Uterus (tissue), 4 donors: ENCODE measurements around the gene PTPRN2. TPM values are rescaled to one million over a fixed set of nuclear protein-coding genes. Genes with fewer than 3 reads are reported as not detected.

ENCODE experiments used
- DNase-seq, 2 donors: peaks; one replicate each; pipeline ENCODE4 v3.0.0-alpha.2; 2019 to 2020
- H3K27ac ChIP-seq, 2 donors: fragments of 200-600 bp; sonication (generic); 1 replicate in 1 of 2; 2 replicates in 1 of 2; pipeline ENCODE4 v1.5.1; 2016 to 2018
- H3K27me3 ChIP-seq, 2 donors: fragments of 200-600 bp; sonication (generic); one replicate each; pipeline ENCODE4 v1.5.1; 2018 to 2019; ENCODE audit warnings: control low read depth in 1 of 2
- H3K36me3 ChIP-seq, 2 donors: fragments of 200-600 bp; sonication (generic); one replicate each; pipeline ENCODE4 v1.5.1; 2019; ENCODE audit warnings: control low read depth in 1 of 2
- H3K4me1 ChIP-seq, 2 donors: fragments of 200-600 bp; sonication (generic); one replicate each; pipeline ENCODE4 v1.5.1; 2018 to 2019; ENCODE audit warnings: control low read depth in 1 of 2
- H3K4me3 ChIP-seq, 2 donors: fragments of 200-600 bp; sonication (generic); 1 replicate in 1 of 2; 2 replicates in 1 of 2; pipeline ENCODE4 v1.5.1; 2018 to 2019; ENCODE audit warnings: mild to moderate bottlenecking in 1 of 2
- H3K9me3 ChIP-seq, 2 donors: fragments of 200-600 bp; sonication (generic); one replicate each; pipeline ENCODE4 v1.5.1; 2019; ENCODE audit warnings: control low read depth in 1 of 2
- POLR2A ChIP-seq, 2 donors: fragments of 450-650 bp; IDR thresholded peaks; one replicate each; pipeline ENCODE4 v1.6.1; 2016; ENCODE audit warnings: antibody characterized with exemption in 2 of 2, mild to moderate bottlenecking in 1 of 2, moderate library complexity in 1 of 2
- intact Hi-C: fragments of 100-400 bp; cut with DNase I; formaldehyde crosslinking; loops from one replicate; pipeline ENCODE4 v1.15.1; 2023; ENCODE audit warnings: low total_unique reads
- total RNA-seq, 4 donors: library from RNA; depleted of rRNA in 3 of 4; stranded (reverse); fragments of >200 nt in 3 of 4; gene quantifications; one replicate each; pipeline versions ENCODE4 v1.1.0 to v1.2.4, GENCODE V29; 2014 to 2023
- TF ChIP-seq, protein P1 (sequence below), 4 experiments: fragments of 200-600 bp in 2 of 4; fragments of 450-650 bp in 2 of 4; sonication (generic) in 2 of 4; IDR thresholded peaks; one replicate each; pipeline ENCODE4 v1.5.1; 2016 to 2019; ENCODE audit warnings: antibody characterized with exemption in 4 of 4, mild to moderate bottlenecking in 2 of 4, moderate library complexity in 1 of 4
- donor health status: DM: yes; HTN: yes; CAD: no.

Gene PTPRN2
- total RNA-seq, 4 donors from 2014 or later: 1.2 to 5.2 (median 2.3) TPM

DNA sequence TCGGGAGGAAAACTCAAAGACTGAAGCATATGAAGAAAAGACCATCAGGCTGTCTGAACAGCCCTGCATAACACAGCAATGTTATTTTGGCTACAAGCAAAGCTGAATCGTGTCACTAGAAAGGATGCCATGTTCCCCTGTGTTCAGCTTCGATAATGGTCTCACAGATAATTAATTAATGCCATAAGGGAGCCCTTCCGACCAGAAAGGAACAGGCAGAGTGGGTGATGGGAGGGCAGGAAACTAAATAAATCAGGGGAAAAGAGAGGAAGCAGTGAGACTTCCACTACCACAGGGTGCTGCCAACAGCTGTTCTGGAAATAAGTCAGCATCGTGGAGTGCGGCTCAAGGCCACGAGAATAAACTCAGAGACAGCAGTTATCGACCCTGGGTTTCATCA is 3.2 kb downstream of the PTPRN2 start:
- intact Hi-C loops: no loop called here
- Histone ChIP-seq H3K9me3 (peaks cover 0 to 7% of the 10 kb centered on the region in 2 donors), H3K36me3 (no peaks in the 10 kb centered on the region), H3K27ac (no peak overlapping the region), H3K4me1 (peaks cover 6 to 14% of the 10 kb centered on the region in 2 donors), H3K4me3 (no peak overlapping the region), H3K27me3 (no peaks in the 10 kb centered on the region)
- no peak for TF ChIP-seq POLR2A (IDR thresholded peaks at IDR 0.05)
- TF ChIP-seq, protein P1, sequence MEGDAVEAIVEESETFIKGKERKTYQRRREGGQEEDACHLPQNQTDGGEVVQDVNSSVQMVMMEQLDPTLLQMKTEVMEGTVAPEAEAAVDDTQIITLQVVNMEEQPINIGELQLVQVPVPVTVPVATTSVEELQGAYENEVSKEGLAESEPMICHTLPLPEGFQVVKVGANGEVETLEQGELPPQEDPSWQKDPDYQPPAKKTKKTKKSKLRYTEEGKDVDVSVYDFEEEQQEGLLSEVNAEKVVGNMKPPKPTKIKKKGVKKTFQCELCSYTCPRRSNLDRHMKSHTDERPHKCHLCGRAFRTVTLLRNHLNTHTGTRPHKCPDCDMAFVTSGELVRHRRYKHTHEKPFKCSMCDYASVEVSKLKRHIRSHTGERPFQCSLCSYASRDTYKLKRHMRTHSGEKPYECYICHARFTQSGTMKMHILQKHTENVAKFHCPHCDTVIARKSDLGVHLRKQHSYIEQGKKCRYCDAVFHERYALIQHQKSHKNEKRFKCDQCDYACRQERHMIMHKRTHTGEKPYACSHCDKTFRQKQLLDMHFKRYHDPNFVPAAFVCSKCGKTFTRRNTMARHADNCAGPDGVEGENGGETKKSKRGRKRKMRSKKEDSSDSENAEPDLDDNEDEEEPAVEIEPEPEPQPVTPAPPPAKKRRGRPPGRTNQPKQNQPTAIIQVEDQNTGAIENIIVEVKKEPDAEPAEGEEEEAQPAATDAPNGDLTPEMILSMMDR (IDR thresholded peaks at IDR 0.05): no peak
- no peak for DNase-seq

DNA sequence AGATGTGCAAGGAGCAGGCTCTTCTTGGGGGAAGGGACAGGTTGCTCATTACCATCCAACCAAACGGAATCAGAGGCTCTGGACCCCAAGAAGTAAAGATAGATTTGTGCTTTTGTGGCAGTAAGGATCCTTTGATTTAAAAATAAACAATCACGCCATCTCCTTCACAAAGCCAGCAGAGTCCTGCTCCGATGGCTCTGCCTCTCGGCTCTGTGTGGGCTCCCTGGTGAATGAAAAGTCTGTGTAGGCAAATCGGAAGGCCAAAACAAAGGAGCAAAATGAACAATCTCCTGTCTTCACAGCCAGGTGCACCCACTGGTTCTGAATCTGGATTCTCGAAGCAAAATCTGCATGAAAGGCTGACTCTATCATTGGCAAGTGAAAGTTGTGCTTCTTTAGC is 3.8 kb downstream of the PTPRN2 start:
- Histone ChIP-seq H3K9me3 (peaks cover 0 to 8% of the 10 kb centered on the region in 2 donors), H3K27me3 (no peaks in the 10 kb centered on the region), H3K27ac (no peak overlapping the region), H3K36me3 (no peaks in the 10 kb centered on the region), H3K4me3 (no peak overlapping the region), H3K4me1 (peaks cover 6 to 14% of the 10 kb centered on the region in 2 donors)
- no peak for DNase-seq
- TF ChIP-seq, protein P1 (IDR thresholded peaks at IDR 0.05): no peak
- no peak for TF ChIP-seq POLR2A (IDR thresholded peaks at IDR 0.05)
- intact Hi-C loops: no loop called here

DNA sequence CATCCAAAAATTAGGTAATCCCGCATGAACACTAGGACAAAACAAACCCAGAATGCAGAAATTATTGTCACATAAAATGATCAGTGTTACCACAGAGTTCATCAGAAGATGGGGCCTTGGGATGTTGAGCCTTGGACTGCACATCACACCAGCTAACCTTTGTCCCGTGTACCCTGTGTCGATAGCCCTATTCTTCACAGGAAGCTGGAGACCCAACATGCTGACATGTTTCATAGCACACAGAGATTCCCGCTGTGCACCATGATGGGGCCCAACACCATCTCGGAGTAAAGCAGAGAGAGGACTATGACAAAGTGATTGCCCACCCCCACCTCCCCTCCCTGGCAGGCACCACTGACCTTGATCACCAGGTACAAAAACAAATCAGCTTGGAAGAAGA is 4.5 kb downstream of the PTPRN2 start:
- H3K4me3 ChIP-seq: no peak overlapping the region
- H3K27ac ChIP-seq: no peak overlapping the region
- no peak for TF ChIP-seq POLR2A (IDR thresholded peaks at IDR 0.05)
- TF ChIP-seq, protein P1 (IDR thresholded peaks at IDR 0.05): no peak
- peaks cover 0 to 8% of the 10 kb centered on the region in 2 donors for H3K9me3 ChIP-seq
- H3K27me3 ChIP-seq: no peaks in the 10 kb centered on the region
- intact Hi-C loops: no loop called here
- H3K36me3 ChIP-seq: no peaks in the 10 kb centered on the region
- no peak for DNase-seq
- peaks cover 6 to 14% of the 10 kb centered on the region in 2 donors for H3K4me1 ChIP-seq

DNA sequence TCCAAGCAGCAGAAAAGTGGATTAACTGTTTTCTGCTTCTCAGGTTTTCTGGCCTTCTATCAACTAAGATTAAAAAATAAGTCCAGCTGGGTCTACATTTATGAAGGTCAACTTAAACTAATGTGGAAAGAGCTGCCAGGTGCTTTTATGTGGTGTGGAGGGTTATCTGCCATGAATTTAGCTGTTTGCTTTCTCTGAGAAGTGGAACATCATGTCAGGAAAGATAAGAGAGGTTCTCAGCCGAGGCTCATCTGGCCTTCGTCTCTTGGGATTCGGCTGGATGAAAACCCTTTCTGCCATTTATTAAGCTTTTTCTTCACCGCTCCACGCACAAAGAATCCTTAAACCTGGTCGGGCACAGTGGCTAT is 5.5 kb downstream of the PTPRN2 start:
- TF ChIP-seq, protein P1 (IDR thresholded peaks at IDR 0.05): no peak
- no peak for TF ChIP-seq POLR2A (IDR thresholded peaks at IDR 0.05)
- H3K9me3 ChIP-seq: peaks cover 0 to 8% of the 10 kb centered on the region in 2 donors
- intact Hi-C loops: no loop called here
- H3K4me3 ChIP-seq: no peak overlapping the region
- no peak overlapping the region for H3K27ac ChIP-seq
- peaks cover 6 to 10% of the 10 kb centered on the region in 2 donors for H3K4me1 ChIP-seq
- no peaks in the 10 kb centered on the region for H3K27me3 ChIP-seq
- no peak for DNase-seq
- H3K36me3 ChIP-seq: no peaks in the 10 kb centered on the region

DNA sequence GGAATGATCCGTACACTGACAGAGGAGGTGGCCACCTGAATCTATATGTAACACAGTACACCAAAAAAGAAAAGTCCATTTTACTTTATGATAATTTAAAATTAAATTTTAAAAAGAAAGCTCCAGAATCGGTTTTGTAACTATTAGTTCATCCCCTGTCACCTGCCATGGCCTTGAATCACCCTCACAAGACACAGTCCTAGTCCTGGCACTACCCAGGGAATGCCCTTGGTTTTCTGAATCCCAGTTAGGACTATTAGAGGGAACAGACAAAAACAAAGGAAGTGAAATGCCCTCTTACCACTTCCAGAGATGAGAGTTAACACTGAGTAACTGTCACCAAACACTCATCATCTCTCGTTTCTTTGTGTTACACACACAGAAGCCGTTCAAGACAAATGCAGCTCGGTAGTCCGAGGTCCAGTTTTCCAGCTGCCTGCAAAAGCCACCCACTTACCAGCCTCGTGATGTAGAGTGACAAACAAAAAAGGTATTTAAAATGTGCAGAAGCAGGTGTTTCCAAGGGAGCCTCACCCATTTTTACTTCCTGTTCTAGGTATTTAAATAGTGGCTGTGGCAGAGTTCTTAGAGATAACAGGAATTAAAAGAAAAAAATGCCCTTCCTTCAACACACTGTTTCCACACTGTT is 6.1 kb downstream of the PTPRN2 start:
- Histone ChIP-seq H3K36me3 (no peaks in the 10 kb centered on the region), H3K27me3 (no peaks in the 10 kb centered on the region), H3K4me3 (no peak overlapping the region), H3K4me1 (peaks cover 5 to 6% of the 10 kb centered on the region in 2 donors), H3K9me3 (peaks cover 0 to 8% of the 10 kb centered on the region in 2 donors), H3K27ac (no peak overlapping the region)
- intact Hi-C loops: no loop called here
- no peak for TF ChIP-seq POLR2A (IDR thresholded peaks at IDR 0.05)
- TF ChIP-seq, protein P1 (IDR thresholded peaks at IDR 0.05): no peak
- DNase-seq: no peak
